Measurements from ENCODE around the gene ADGRL3.

- TF ChIP-seq CTCF (IDR thresholded peaks at IDR 0.05): no peak
- TF ChIP-seq POLR2A (IDR thresholded peaks at IDR 0.05): no peak
Observed at GRCh38 chr4:61762722-61763627, 562.8 kb downstream of the ADGRL3 start.
